IMR-90 (cell line): Measurements from ENCODE around the gene RSRC1. TPM values are rescaled to one million over a fixed set of nuclear protein-coding genes. Genes with fewer than 3 reads are reported as not detected.

ENCODE experiments used
- ATAC-seq: fragments of 200-7000 bp; cut with Tn5 transposase; 2 replicates; pipeline ENCODE4 v1.9.1; 2020; ENCODE audit warnings: low read depth, mild to moderate bottlenecking, moderate library complexity
- BruUV-seq: library from RNA; stranded (reverse); fragments of 400-500 nt; replicated peaks from 2 replicates; lab custom pipeline; 2021; lab: Mats Ljungman, UMichigan
- CTCF ChIA-PET: fragments of 300-600 bp; formaldehyde crosslinking; extraction: SDS; loops from one replicate; lab custom pipeline; 2021; ENCODE audit warnings: antibody characterized with exemption; lab: Yijun Ruan, JAX
- POLR2A ChIA-PET: fragments of 300-600 bp; sonication (Branson Sonifier 250); formaldehyde crosslinking; loops from one replicate; lab custom pipeline; 2022; ENCODE audit warnings: antibody characterized with exemption; ENCODE audit not compliant: unreplicated experiment; lab: Charles Lee
- DNase-seq: peaks from one replicate; pipeline ENCODE4 v3.0.0; 2013
- H2AFZ ChIP-seq: replicated peaks from 2 replicates; pipeline ENCODE3; 2013; ENCODE audit warnings: low read length, mild to moderate bottlenecking; ENCODE audit not compliant: poor library complexity
- H2AK5ac ChIP-seq: 2 replicates; pipeline ENCODE4 v1.6.1; 2013; ENCODE audit warnings: low read depth, low read length, inconsistent platforms
- H2AK9ac ChIP-seq: replicated peaks from 2 replicates; pipeline ENCODE3; 2013; ENCODE audit warnings: mild to moderate bottlenecking, low read depth, low read length, moderate library complexity; ENCODE audit not compliant: poor library complexity
- H2BK120ac ChIP-seq: 2 replicates; pipeline ENCODE4 v1.6.1; 2013; ENCODE audit warnings: low read depth, low read length, inconsistent platforms
- H2BK15ac ChIP-seq: 3 replicates; pipeline ENCODE4 v1.6.1; 2013; ENCODE audit warnings: low read depth, low read length, inconsistent platforms
- H2BK20ac ChIP-seq: 2 replicates; pipeline ENCODE4 v1.6.1; 2013; ENCODE audit warnings: low read depth, mild to moderate bottlenecking, inconsistent platforms, low read length, moderate library complexity
- H2BK5ac ChIP-seq: 2 replicates; pipeline ENCODE4 v1.6.1; 2013; ENCODE audit warnings: mild to moderate bottlenecking, low read depth, low read length, inconsistent platforms; ENCODE audit not compliant: poor library complexity, severe bottlenecking
- H3K14ac ChIP-seq: replicated peaks from 2 replicates; pipeline ENCODE4 v1.6.1; 2013; ENCODE audit warnings: low read depth, low read length, inconsistent platforms
- H3K18ac ChIP-seq: 2 replicates; pipeline ENCODE4 v1.6.1; 2013; ENCODE audit warnings: low read depth, low read length, control low read depth
- H3K23ac ChIP-seq: 2 replicates; pipeline ENCODE4 v1.6.1; 2013; ENCODE audit warnings: low read depth, low read length, inconsistent platforms
- H3K27ac ChIP-seq: 2 replicates; pipeline ENCODE4 v1.5.1; 2013; ENCODE audit warnings: mild to moderate bottlenecking, control low read depth, low read length; ENCODE audit not compliant: insufficient read depth
- H3K27me3 ChIP-seq: 2 replicates; pipeline ENCODE4 v1.6.1; 2013; ENCODE audit warnings: low read length; ENCODE audit not compliant: control insufficient read depth, insufficient read depth
- H3K36me3 ChIP-seq: 2 replicates; pipeline ENCODE4 v1.6.1; 2013; ENCODE audit warnings: low read length, mixed read lengths; ENCODE audit not compliant: control insufficient read depth, insufficient read depth
- H3K4ac ChIP-seq: 2 replicates; pipeline ENCODE4 v1.6.1; 2013; ENCODE audit warnings: low read depth, low read length, inconsistent platforms
- H3K4me1 ChIP-seq: 2 replicates; pipeline ENCODE4 v1.6.1; 2013; ENCODE audit warnings: low read length, mixed read lengths; ENCODE audit not compliant: control insufficient read depth, insufficient read depth
- H3K4me2 ChIP-seq: 2 replicates; pipeline ENCODE4 v1.6.1; 2013; ENCODE audit warnings: low read depth, mild to moderate bottlenecking, control low read depth, low read length, moderate library complexity
- H3K4me3 ChIP-seq: 2 replicates; pipeline ENCODE4 v1.5.1; 2013; ENCODE audit warnings: low read depth, mild to moderate bottlenecking, control low read depth, low read length, moderate library complexity; ENCODE audit not compliant: insufficient read depth
- H3K56ac ChIP-seq: 2 replicates; pipeline ENCODE4 v1.6.1; 2013; ENCODE audit warnings: low read length, inconsistent platforms; ENCODE audit not compliant: insufficient read depth; ENCODE audit errors: extremely low read depth
- H3K79me1 ChIP-seq, 2 experiments: 2 replicates each; pipeline ENCODE4 v1.6.1; 2013; ENCODE audit warnings: low read length in 2 of 2, inconsistent platforms in 1 of 2, low read depth in 1 of 2
- H3K9ac ChIP-seq: 2 replicates; pipeline ENCODE4 v1.6.1; 2013; ENCODE audit warnings: low read depth, low read length, control low read depth
- H3K9me1 ChIP-seq: 2 replicates; pipeline ENCODE4 v1.6.1; 2013; ENCODE audit warnings: low read length, inconsistent platforms; ENCODE audit not compliant: insufficient read depth
- H3K9me3 ChIP-seq: 2 replicates; pipeline ENCODE4 v1.6.1; 2013; ENCODE audit warnings: low read length; ENCODE audit not compliant: control insufficient read depth, insufficient read depth
- H4K20me1 ChIP-seq: 2 replicates; pipeline ENCODE4 v1.6.1; 2013; ENCODE audit warnings: low read length, inconsistent platforms; ENCODE audit not compliant: insufficient read depth
- H4K5ac ChIP-seq: 2 replicates; pipeline ENCODE4 v1.6.1; 2013; ENCODE audit warnings: mild to moderate bottlenecking, low read depth, low read length, control low read depth
- H4K8ac ChIP-seq, 2 experiments: 2 replicates each; pipeline ENCODE4 v1.6.1; 2013; ENCODE audit warnings: low read depth in 2 of 2, low read length in 2 of 2, control low read depth in 1 of 2, inconsistent platforms in 1 of 2
- H4K91ac ChIP-seq: 2 replicates; pipeline ENCODE4 v1.6.1; 2013; ENCODE audit warnings: low read depth, low read length, inconsistent platforms; ENCODE audit not compliant: insufficient read depth
- CEBPB ChIP-seq: IDR thresholded peaks from 2 replicates; pipeline ENCODE4 v1.6.1; 2012; ENCODE audit warnings: low read depth, low read length, improper control_type of control experiment
- CHD1 ChIP-seq: IDR thresholded peaks from 2 replicates; pipeline ENCODE4 v1.6.1; 2012; ENCODE audit warnings: low read depth, low read length, improper control_type of control experiment
- CTCF ChIP-seq: conservative IDR thresholded peaks from 2 replicates; pipeline ENCODE4 v1.5.1; 2012; ENCODE audit warnings: mild to moderate bottlenecking, low read depth, low read length, improper control_type of control experiment
- FOS ChIP-seq: fragments of 150-350 bp; IDR thresholded peaks from 2 replicates; pipeline ENCODE4 v1.6.1; 2016; ENCODE audit warnings: low read depth, low read length
- MAFK ChIP-seq: IDR thresholded peaks from 2 replicates; pipeline ENCODE4 v1.6.1; 2012; ENCODE audit warnings: low read depth, low read length, improper control_type of control experiment
- MAZ ChIP-seq: IDR thresholded peaks from 2 replicates; pipeline ENCODE4 v1.6.1; 2012; ENCODE audit warnings: low read depth, mild to moderate bottlenecking, low read length, improper control_type of control experiment, moderate library complexity, borderline replicate concordance
- NFE2L2 ChIP-seq: fragments of 150-350 bp; IDR thresholded peaks from 2 replicates; pipeline ENCODE4 v1.6.1; 2016; ENCODE audit warnings: low read depth, mild to moderate bottlenecking, low read length
- POLR2A ChIP-seq: IDR thresholded peaks from 2 replicates; pipeline ENCODE4 v1.6.1; 2012; ENCODE audit warnings: mild to moderate bottlenecking, low read depth, low read length
- RAD21 ChIP-seq: IDR thresholded peaks from 2 replicates; pipeline ENCODE4 v1.6.1; 2012; ENCODE audit warnings: low read length, improper control_type of control experiment
- RCOR1 ChIP-seq: IDR thresholded peaks from 2 replicates; pipeline ENCODE4 v1.6.1; 2012; ENCODE audit warnings: mild to moderate bottlenecking, low read length, improper control_type of control experiment; ENCODE audit not compliant: insufficient replicate concordance
- RFX5 ChIP-seq: IDR thresholded peaks from 2 replicates; pipeline ENCODE4 v1.8.0; 2012; ENCODE audit warnings: low read depth, mild to moderate bottlenecking, low read length, moderate library complexity
- SMC3 ChIP-seq: fragments of 150-350 bp; IDR thresholded peaks from 2 replicates; pipeline ENCODE4 v1.6.1; 2016; ENCODE audit warnings: low read depth, mild to moderate bottlenecking, antibody characterized with exemption, low read length, moderate library complexity
- USF2 ChIP-seq: fragments of 150-350 bp; IDR thresholded peaks from 2 replicates; pipeline ENCODE4 v1.6.1; 2017; ENCODE audit warnings: mild to moderate bottlenecking, antibody characterized with exemption, low read length, low read depth
- WGBS, 2 experiments: methylation state at CpG; one replicate each; pipeline versions ENCODE4 v1.1.5 to v1.1.7; 2013; ENCODE audit warnings: missing lambda C conversion rate in 2 of 2; ENCODE audit not compliant: insufficient read length in 1 of 2; ENCODE audit errors: extremely low coverage in 2 of 2; 5-methylcytosine and 5-hydroxymethylcytosine counted together
- dilution Hi-C: fragments of 300-500 bp; cut with HindIII; formaldehyde crosslinking; loops from one replicate; pipeline ENCODE4 v1.14.3; 2018; ENCODE audit warnings: low sequenced_read_pairs; ENCODE audit not compliant: unreplicated experiment
- in situ Hi-C: fragments of 300-500 bp; cut with MboI; formaldehyde crosslinking; loops from 3 replicates; pipeline ENCODE4 v1.14.3; 2019; ENCODE audit warnings: low sequenced_read_pairs, inconsistent platforms, mixed read lengths
- intact Hi-C: fragments of 100-400 bp; cut with micrococcal nuclease; formaldehyde crosslinking; loops from 2 replicates; pipeline ENCODE4 v1.10.0; 2022
- polyA plus RNA-seq, 3 experiments: library from polyadenylated mRNA; depleted of rRNA; stranded (reverse); fragments of >200 nt; gene quantifications; 2 replicates each; pipeline ENCODE4 v1.2.3, GENCODE V29; 2012; ENCODE audit warnings: low replicate concordance in 1 of 3
- total RNA-seq: library from RNA; depleted of rRNA; stranded (reverse); fragments of >200 nt; gene quantifications from 2 replicates; pipeline ENCODE4 v1.2.3, GENCODE V29; 2012

RSRC1 gene
- total and polyA plus RNA-seq, 2 of the 4 experiments (the other 2 are of a cell fraction) = 3.8 to 41.8 TPM

- H4K20me1 ChIP-seq = no peaks in the 10 kb centered on the region
- H2BK120ac ChIP-seq = no peak overlapping the region
- H3K14ac ChIP-seq = no peak overlapping the region
- no CpG with 5 or more reads among the region's 2 CpGs for WGBS, 2 experiments
- no peaks in the 10 kb centered on the region for H3K36me3 ChIP-seq
- H4K91ac ChIP-seq = no peak overlapping the region
- H3K4me3 ChIP-seq = no peak overlapping the region
- H3K23ac ChIP-seq = no peak overlapping the region
- no peak overlapping the region for H3K27ac ChIP-seq
- H3K9ac ChIP-seq = no peak overlapping the region
- no peaks in the 10 kb centered on the region; the same call in 1 of the 2 replicates for H3K9me1 ChIP-seq
- H3K18ac ChIP-seq = no peak overlapping the region
- no peak overlapping the region for H2BK15ac ChIP-seq
- no peak overlapping the region for H2AFZ ChIP-seq
- no peaks in the 10 kb centered on the region for H3K27me3 ChIP-seq
- no peak overlapping the region for H2BK20ac ChIP-seq
- no peak overlapping the region for H2AK5ac ChIP-seq
- no peak overlapping the region for H2BK5ac ChIP-seq
- dilution Hi-C loops = no loop called here
- ATAC-seq (no peak), DNase-seq (peak; percentile 51)
- BruUV-seq = no TSS peak
- H2AK9ac ChIP-seq = no peak overlapping the region
- no peak overlapping the region for H4K8ac ChIP-seq
- peaks cover 2 to 4% of the 10 kb centered on the region in 2 experiments; a peak in 2 of 4 replicates for H3K79me1 ChIP-seq
- no peaks in the 10 kb centered on the region for H3K4me1 ChIP-seq
- intact Hi-C loops = no loop called here
- H3K4ac ChIP-seq = no peak overlapping the region
- ChIA-PET POLR2A (no interaction called here), CTCF (no interaction called here)
- no peak for TF ChIP-seq POLR2A
- no peak for TF ChIP-seq RFX5
- TF ChIP-seq SMC3 = no peak
- no peak for TF ChIP-seq CTCF
- TF ChIP-seq CEBPB = no peak
- TF ChIP-seq MAFK = no peak
- TF ChIP-seq USF2 = no peak
- TF ChIP-seq MAZ = no peak
- TF ChIP-seq RCOR1 = no peak
- TF ChIP-seq CHD1 = no peak
- TF ChIP-seq RAD21 = no peak
- no peak for TF ChIP-seq FOS
- TF ChIP-seq NFE2L2 = no peak
- H3K9me3 ChIP-seq = no peaks in the 10 kb centered on the region
- no peak overlapping the region for H3K4me2 ChIP-seq
- H4K5ac ChIP-seq = no peak overlapping the region
- H3K56ac ChIP-seq = no peak overlapping the region
- in situ Hi-C loops = no loop called here
These were observed 30.5 kb downstream of the RSRC1 start for GRCh38 chr3:158140396-158140795.
